Lung (tissue), 12 donors: ENCODE results near the gene PRIM1. TPM values are rescaled to one million over a fixed set of nuclear protein-coding genes. Genes with fewer than 3 reads are reported as not detected.
"Not testable (repeated sequence)": the region's sequence is repeated elsewhere in the genome, so short reads cannot be mapped to it uniquely, and the experiment has no call there.

Experiments
- ATAC-seq: fragments of 200-7000 bp; cut with Tn5 transposase; one replicate; pipeline ENCODE4 v1.9.1; 2020; ENCODE audit warnings: moderate number of reproducible peaks; ENCODE audit not compliant: insufficient read depth, low FRiP score
- DNase-seq, 3 donors: peaks; one replicate each; pipeline ENCODE4 v3.0.0-alpha.2; 2013 to 2017
- H3K27ac ChIP-seq, 2 donors: one replicate each; pipeline ENCODE4 v1.5.1; 2013; ENCODE audit warnings: mild to moderate bottlenecking in 2 of 2, moderate library complexity in 2 of 2, control low read depth in 1 of 2, inconsistent platforms in 1 of 2, low read depth in 1 of 2, low read length in 1 of 2
- H3K27me3 ChIP-seq, 3 donors: one replicate each; pipeline ENCODE4 v1.5.1; 2013; ENCODE audit warnings: low read length in 2 of 3; ENCODE audit not compliant: control insufficient read depth in 3 of 3, insufficient read depth in 3 of 3
- H3K36me3 ChIP-seq, 4 donors: one replicate each; pipeline ENCODE4 v1.5.1; 2013; ENCODE audit warnings: low read length in 4 of 4, mild to moderate bottlenecking in 1 of 4, moderate library complexity in 1 of 4; ENCODE audit not compliant: control insufficient read depth in 4 of 4, insufficient read depth in 4 of 4
- H3K4me1 ChIP-seq, 5 donors: one replicate each; pipeline ENCODE4 v1.5.1; 2013; ENCODE audit warnings: low read length in 5 of 5, mild to moderate bottlenecking in 2 of 5, moderate library complexity in 1 of 5; ENCODE audit not compliant: control insufficient read depth in 5 of 5, insufficient read depth in 5 of 5
- H3K4me3 ChIP-seq: one replicate; pipeline ENCODE4 v1.5.1; 2013; ENCODE audit warnings: mild to moderate bottlenecking, control low read depth, moderate library complexity
- H3K9ac ChIP-seq, 2 donors: one replicate each; pipeline ENCODE4 v1.5.1; 2013; ENCODE audit warnings: low read length in 2 of 2, control low read depth in 1 of 2; ENCODE audit not compliant: insufficient read depth in 1 of 2
- H3K9me3 ChIP-seq, 4 donors: one replicate each; pipeline ENCODE4 v1.5.1; 2013; ENCODE audit warnings: low read length in 3 of 4, mild to moderate bottlenecking in 1 of 4, moderate library complexity in 1 of 4; ENCODE audit not compliant: control insufficient read depth in 4 of 4, insufficient read depth in 3 of 4
- WGBS, 2 donors: extraction: QIAGEN DNeasy Blood & Tissue Kit; methylation state at CpG; one replicate each; pipeline ENCODE4 v1.1.7; 2013; 5-methylcytosine and 5-hydroxymethylcytosine counted together
- polyA plus RNA-seq, 2 donors: library from polyadenylated mRNA; stranded (reverse); fragments of 200-250 nt; gene quantifications; one replicate each; pipeline ENCODE4 v1.2.1, GENCODE V29; 2013
- total RNA-seq, 2 donors: library from RNA; depleted of rRNA in 1 of 2; stranded (reverse); fragments of >200 nt in 1 of 2; gene quantifications; one replicate each; pipeline ENCODE4 v1.2.1, GENCODE V29; 2014 to 2021
- TF ChIP-seq, protein P1 (sequence below): IDR thresholded peaks from 2 replicates; pipeline ENCODE4 v1.5.1; 2012; ENCODE audit warnings: mild to moderate bottlenecking; ENCODE audit errors: control extremely low read depth, extremely low read depth
- donor health status: control.
- donor health status: control.
- donor health status: Bipolar disorder and iron deficiency.
- donor health status: healthy.
- donor health status: DM: yes; HTN: yes; CAD: no.

The PRIM1 gene
- total and polyA plus RNA-seq, 4 donors = 3.1 to 9.9 (median 5.0) TPM

DNA sequence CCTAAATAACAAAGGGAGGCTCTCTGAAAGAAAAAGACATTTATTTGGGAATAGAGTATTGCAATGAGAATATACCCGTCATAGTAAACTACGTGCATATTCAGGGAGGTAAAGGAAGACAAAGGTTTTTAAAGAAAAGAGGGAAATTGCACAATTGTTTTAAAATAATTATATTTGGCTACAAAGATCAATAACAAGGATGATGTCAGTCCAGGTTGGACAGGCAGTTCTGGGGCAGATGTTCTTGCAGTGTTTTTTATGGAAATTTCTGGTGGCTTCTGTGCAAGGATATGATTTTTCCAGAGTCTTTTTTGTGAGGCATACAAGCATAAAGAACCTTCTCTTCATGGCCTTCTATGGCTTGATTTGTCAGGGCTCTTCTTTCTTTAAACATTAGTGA is 40.6 kb upstream of the PRIM1 start:
- Histone ChIP-seq H3K4me3 (no peak overlapping the region), H3K27ac (no peak overlapping the region), H3K9ac (no peak overlapping the region), H3K27me3 (no peaks in the 10 kb centered on the region), H3K36me3 (no peaks in the 10 kb centered on the region), H3K4me1 (no peaks in the 10 kb centered on the region), H3K9me3 (no peaks in the 10 kb centered on the region)
- TF ChIP-seq, protein P1, sequence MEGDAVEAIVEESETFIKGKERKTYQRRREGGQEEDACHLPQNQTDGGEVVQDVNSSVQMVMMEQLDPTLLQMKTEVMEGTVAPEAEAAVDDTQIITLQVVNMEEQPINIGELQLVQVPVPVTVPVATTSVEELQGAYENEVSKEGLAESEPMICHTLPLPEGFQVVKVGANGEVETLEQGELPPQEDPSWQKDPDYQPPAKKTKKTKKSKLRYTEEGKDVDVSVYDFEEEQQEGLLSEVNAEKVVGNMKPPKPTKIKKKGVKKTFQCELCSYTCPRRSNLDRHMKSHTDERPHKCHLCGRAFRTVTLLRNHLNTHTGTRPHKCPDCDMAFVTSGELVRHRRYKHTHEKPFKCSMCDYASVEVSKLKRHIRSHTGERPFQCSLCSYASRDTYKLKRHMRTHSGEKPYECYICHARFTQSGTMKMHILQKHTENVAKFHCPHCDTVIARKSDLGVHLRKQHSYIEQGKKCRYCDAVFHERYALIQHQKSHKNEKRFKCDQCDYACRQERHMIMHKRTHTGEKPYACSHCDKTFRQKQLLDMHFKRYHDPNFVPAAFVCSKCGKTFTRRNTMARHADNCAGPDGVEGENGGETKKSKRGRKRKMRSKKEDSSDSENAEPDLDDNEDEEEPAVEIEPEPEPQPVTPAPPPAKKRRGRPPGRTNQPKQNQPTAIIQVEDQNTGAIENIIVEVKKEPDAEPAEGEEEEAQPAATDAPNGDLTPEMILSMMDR = no peak
- ATAC-seq = no peak
- no peak for DNase-seq
- 83 to 85% methylated on average over 2 of the region's 2 CpGs for WGBS, 2 donors

DNA sequence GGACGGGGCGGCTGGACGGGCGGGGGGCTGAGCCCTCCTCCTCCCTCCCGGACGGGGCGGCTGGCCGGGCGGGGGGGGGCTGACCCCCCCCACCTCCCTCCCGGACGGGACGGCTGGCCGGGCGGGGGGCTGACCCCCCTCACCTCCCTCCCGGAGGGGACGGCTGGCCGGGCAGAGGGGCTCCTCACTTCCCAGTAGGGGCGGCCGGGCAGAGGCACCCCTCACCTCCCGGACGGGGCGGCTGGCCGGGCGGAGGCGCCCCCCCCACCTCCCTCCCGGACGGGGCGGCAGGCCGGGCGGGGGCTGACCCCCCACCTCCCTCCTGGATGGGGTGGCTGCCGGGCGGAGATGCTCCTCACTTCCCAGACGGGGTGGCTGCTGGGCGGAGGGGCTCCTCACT is 37.3 kb upstream of the PRIM1 start:
- WGBS, 2 donors = 91 to 92% methylated on average over 22 to 33 of the region's 34 CpGs
- not testable (repeated sequence) for H3K4me3 ChIP-seq, H3K4me1 ChIP-seq, ATAC-seq, H3K27me3 ChIP-seq, H3K27ac ChIP-seq, H3K9me3 ChIP-seq, DNase-seq, H3K9ac ChIP-seq, H3K36me3 ChIP-seq

DNA sequence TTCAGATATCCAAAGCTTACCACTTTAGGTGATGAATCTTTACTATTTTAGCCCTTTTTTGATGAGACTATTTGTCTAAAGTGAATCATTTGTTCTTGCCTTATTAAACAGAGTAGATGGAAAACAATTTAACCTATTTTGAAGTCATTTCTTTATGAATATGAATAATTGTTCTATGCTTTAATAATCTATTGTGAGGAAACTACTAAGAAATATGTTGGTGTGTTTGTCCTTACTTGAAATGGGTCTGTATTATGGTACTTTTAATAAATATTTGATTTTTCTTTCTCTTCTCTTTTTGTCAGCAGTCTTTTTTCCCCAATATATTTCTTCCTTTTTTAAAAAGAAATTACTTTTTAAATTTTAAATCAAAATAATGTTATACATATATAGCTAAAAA is 35.4 kb upstream of the PRIM1 start:
- no peak for ATAC-seq

DNA sequence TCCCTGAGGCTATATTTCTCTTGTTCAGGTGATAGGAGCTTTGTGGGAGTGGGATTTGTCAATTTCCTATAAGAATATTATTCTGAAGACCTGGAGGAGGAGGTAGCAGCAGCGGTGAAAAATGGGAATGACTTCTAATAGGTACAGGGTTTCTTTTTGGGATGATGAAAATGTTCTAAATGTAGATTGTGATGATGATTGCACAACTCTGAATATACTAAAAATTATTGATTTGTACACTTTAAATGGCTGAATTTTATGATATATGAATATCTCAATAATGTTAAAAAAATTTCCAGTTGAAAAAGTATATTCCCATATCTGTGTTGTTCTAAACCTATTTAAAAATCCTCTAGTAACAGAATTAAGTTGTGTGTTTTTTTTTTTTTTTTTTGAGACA is 33.8 kb upstream of the PRIM1 start:
- Histone ChIP-seq H3K9ac (no peak overlapping the region), H3K9me3 (no peaks in the 10 kb centered on the region), H3K4me1 (peaks cover 0 to 2% (median 0%) of the 10 kb centered on the region in 5 donors), H3K27me3 (no peaks in the 10 kb centered on the region), H3K4me3 (no peak overlapping the region), H3K36me3 (no peaks in the 10 kb centered on the region), H3K27ac (no peak overlapping the region)
- WGBS, 2 donors = 98 to 100% methylated on average over 1 of the region's 1 CpG
- DNase-seq (no peak), ATAC-seq (no peak)
- TF ChIP-seq, protein P1 = no peak

More for the DNA sequence above, 35.4 kb upstream of the PRIM1 start:
- Histone ChIP-seq H3K4me1 (peaks cover 0 to 2% (median 0%) of the 10 kb centered on the region in 5 donors), H3K9me3 (no peaks in the 10 kb centered on the region), H3K27me3 (no peaks in the 10 kb centered on the region), H3K27ac (no peak overlapping the region), H3K9ac (no peak overlapping the region), H3K4me3 (no peak overlapping the region), H3K36me3 (no peaks in the 10 kb centered on the region)
- TF ChIP-seq, protein P1 = no peak
- no peak for DNase-seq
